Hepatocyte (in vitro differentiated cells): ENCODE measurements around the gene PRSS8. TPM values are rescaled to one million over a fixed set of nuclear protein-coding genes. Genes with fewer than 3 reads are reported as not detected.
A peak's percentile ranks its signal among the peaks of the same experiment; 100 is the strongest.

ENCODE experiments used
- DNase-seq: peaks from one replicate; pipeline ENCODE4 v3.0.0-alpha.2; 2016; ENCODE audit warnings: low spot score
- H2AFZ ChIP-seq: fragments of 200-600 bp; sonication (generic); 2 replicates; pipeline ENCODE4 v1.6.0; 2016; ENCODE audit warnings: antibody characterized with exemption, mild to moderate bottlenecking
- H3K27ac ChIP-seq: fragments of 200-600 bp; sonication (generic); 2 replicates; pipeline ENCODE4 v1.5.1; 2016; ENCODE audit warnings: mild to moderate bottlenecking
- H3K27me3 ChIP-seq: fragments of 200-600 bp; sonication (generic); 2 replicates; pipeline ENCODE4 v1.6.1; 2016
- H3K36me3 ChIP-seq: fragments of 200-600 bp; sonication (generic); replicated peaks from 2 replicates; pipeline ENCODE4 v1.5.1; 2016; ENCODE audit warnings: low read depth; ENCODE audit not compliant: insufficient read depth
- H3K4me1 ChIP-seq: fragments of 200-600 bp; sonication (generic); 2 replicates; pipeline ENCODE4 v1.5.1; 2016; ENCODE audit warnings: mild to moderate bottlenecking, moderate library complexity; ENCODE audit not compliant: insufficient read depth
- H3K4me2 ChIP-seq: fragments of 200-600 bp; sonication (generic); 2 replicates; pipeline ENCODE4 v1.6.0; 2016
- H3K4me3 ChIP-seq: fragments of 200-600 bp; sonication (generic); 2 replicates; pipeline ENCODE4 v1.5.1; 2016; ENCODE audit warnings: mild to moderate bottlenecking
- H3K79me2 ChIP-seq: fragments of 200-600 bp; sonication (generic); 2 replicates; pipeline ENCODE4 v1.6.0; 2017; ENCODE audit warnings: mild to moderate bottlenecking
- H3K9me2 ChIP-seq: fragments of 200-600 bp; sonication (generic); replicated peaks from 2 replicates; pipeline ENCODE4 v1.6.0; 2017; ENCODE audit warnings: mild to moderate bottlenecking; ENCODE audit not compliant: insufficient read depth
- H3K9me3 ChIP-seq: fragments of 200-600 bp; sonication (generic); 2 replicates; pipeline ENCODE4 v1.5.1; 2016; ENCODE audit warnings: low read depth, mild to moderate bottlenecking
- H4K20me1 ChIP-seq: fragments of 200-600 bp; sonication (generic); 2 replicates; pipeline ENCODE4 v1.6.0; 2016; ENCODE audit warnings: mild to moderate bottlenecking; ENCODE audit not compliant: insufficient read depth, poor library complexity, severe bottlenecking
- CTCF ChIP-seq: fragments of 200-600 bp; sonication (generic); IDR thresholded peaks from 2 replicates; pipeline ENCODE4 v1.5.1; 2016; ENCODE audit warnings: antibody characterized with exemption, mild to moderate bottlenecking; ENCODE audit not compliant: poor library complexity
- EZH2 ChIP-seq: fragments of 200-600 bp; sonication (generic); IDR thresholded peaks from 2 replicates; pipeline ENCODE4 v1.6.1; 2016; ENCODE audit warnings: antibody characterized with exemption, mild to moderate bottlenecking, borderline replicate concordance
- EZH2phosphoT487 ChIP-seq: fragments of 200-600 bp; sonication (generic); IDR thresholded peaks from one replicate; pipeline ENCODE4 v1.6.1; 2018; ENCODE audit warnings: antibody characterized with exemption, mild to moderate bottlenecking, low read depth, moderate library complexity; ENCODE audit not compliant: unreplicated experiment, severe bottlenecking
- WGBS: methylation state at CpG from one replicate; pipeline ENCODE4 v1.1.6; 2016; ENCODE audit warnings: low lambda C conversion rate; ENCODE audit errors: missing lambda C conversion rate; 5-methylcytosine and 5-hydroxymethylcytosine counted together
- polyA plus RNA-seq: library from polyadenylated mRNA; unstranded; fragments of >200 nt; fragmentation: Nextera tagmentation; extraction: Ambion mirVana; gene quantifications from 2 replicates; pipeline ENCODE4 v1.2.1, GENCODE V29; 2016
- total RNA-seq: library from RNA; depleted of rRNA; stranded (reverse); fragments of >200 nt; gene quantifications from 2 replicates; pipeline ENCODE4 v1.2.3, GENCODE V29; 2014

PRSS8 gene
- total and polyA plus RNA-seq, 2 experiments from 2014 or later: 155 to 320 TPM

DNA sequence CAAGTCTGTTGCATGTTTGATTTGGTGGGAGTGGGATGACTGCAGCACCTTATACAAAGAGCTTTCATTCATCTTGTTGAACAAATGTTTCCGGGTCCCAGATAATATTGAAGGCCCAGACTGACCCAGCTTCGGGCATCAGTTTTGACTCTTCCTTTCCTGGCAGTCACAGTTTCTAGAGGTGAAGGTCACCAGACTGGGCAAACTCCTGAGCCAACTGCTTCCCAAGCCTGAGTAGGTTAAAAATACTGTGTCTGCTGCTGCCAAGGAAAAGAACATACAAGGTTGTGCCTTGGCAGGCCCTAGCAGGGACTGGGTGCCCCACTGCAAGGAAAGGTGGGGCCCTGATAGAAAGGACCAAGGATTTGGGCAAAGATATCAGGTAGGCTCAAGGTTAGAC lies 22.8 kb downstream of the PRSS8 start:
- H3K27ac ChIP-seq: no peak overlapping the region
- no peak for TF ChIP-seq EZH2phosphoT487
- no peak for TF ChIP-seq EZH2
- TF ChIP-seq CTCF: no peak
- H3K4me3 ChIP-seq: no peak overlapping the region
- no peak overlapping the region for H3K4me2 ChIP-seq
- no peak for DNase-seq
- WGBS: 97% methylated on average over 2 of the region's 2 CpGs
- H2AFZ ChIP-seq: no peak overlapping the region
- H3K9me2 ChIP-seq: no peaks in the 10 kb centered on the region
- H3K9me3 ChIP-seq: no peaks in the 10 kb centered on the region
- H3K36me3 ChIP-seq: no peaks in the 10 kb centered on the region
- peaks cover 8% of the 10 kb centered on the region for H3K4me1 ChIP-seq
- peaks cover 20% of the 10 kb centered on the region for H3K79me2 ChIP-seq
- no peaks in the 10 kb centered on the region for H4K20me1 ChIP-seq
- H3K27me3 ChIP-seq: no peaks in the 10 kb centered on the region

DNA sequence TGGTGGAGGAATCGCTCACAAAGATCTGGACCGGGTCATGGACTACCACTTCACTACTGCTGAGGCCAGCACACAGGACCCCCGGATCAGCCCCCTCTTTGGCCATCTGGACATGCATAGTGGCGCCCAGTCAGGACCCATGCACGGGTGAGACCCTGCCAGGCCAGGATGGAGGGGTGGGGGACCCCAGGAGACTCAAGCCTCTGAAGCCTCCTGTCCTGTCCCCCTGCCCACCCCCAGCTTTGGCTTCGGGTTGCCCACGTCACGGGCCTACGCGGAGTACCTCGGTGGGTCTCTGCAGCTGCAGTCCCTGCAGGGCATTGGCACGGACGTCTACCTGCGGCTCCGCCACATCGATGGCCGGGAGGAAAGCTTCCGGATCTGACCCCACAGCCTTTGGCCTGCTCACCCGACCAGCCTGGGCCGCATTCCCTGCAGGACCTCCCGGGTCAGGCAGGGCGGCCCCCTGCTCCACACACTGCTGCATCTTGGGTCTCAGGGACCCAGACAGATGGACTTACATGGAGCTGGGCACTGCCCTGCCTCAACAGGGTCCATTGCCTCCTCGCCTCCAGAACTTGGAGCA lies 23.6 kb downstream of the PRSS8 start:
- H3K27ac ChIP-seq: no peak overlapping the region
- H3K9me3 ChIP-seq: no peaks in the 10 kb centered on the region
- H3K9me2 ChIP-seq: no peaks in the 10 kb centered on the region
- H3K36me3 ChIP-seq: no peaks in the 10 kb centered on the region
- no peak for TF ChIP-seq EZH2
- no peak for TF ChIP-seq CTCF
- TF ChIP-seq EZH2phosphoT487: no peak
- H3K4me3 ChIP-seq: no peak overlapping the region
- WGBS: over 99% methylated on average over 23 of the region's 23 CpGs
- H3K4me2 ChIP-seq: no peak overlapping the region
- no peaks in the 10 kb centered on the region for H3K27me3 ChIP-seq
- H2AFZ ChIP-seq: no peak overlapping the region
- peaks cover 20% of the 10 kb centered on the region for H3K79me2 ChIP-seq
- peak; percentile 5 for DNase-seq
- peaks cover 8% of the 10 kb centered on the region for H3K4me1 ChIP-seq
- H4K20me1 ChIP-seq: no peaks in the 10 kb centered on the region

GRCh38 chr16:31110106-31111034 lies 25.2 kb downstream of the PRSS8 start:
- no peak overlapping the region for H3K27ac ChIP-seq

More at GRCh38 chr16:31110106-31111034, 25.2 kb downstream of the PRSS8 start:
- Histone ChIP-seq H3K79me2 (peaks cover 12% of the 10 kb centered on the region), H3K27me3 (no peaks in the 10 kb centered on the region), H4K20me1 (no peaks in the 10 kb centered on the region), H3K4me3 (no peak overlapping the region), H3K36me3 (no peaks in the 10 kb centered on the region), H3K9me2 (no peaks in the 10 kb centered on the region), H2AFZ (no peak overlapping the region), H3K4me1 (peaks cover 10% of the 10 kb centered on the region), H3K9me3 (no peaks in the 10 kb centered on the region), H3K4me2 (no peak overlapping the region)
- 95% methylated on average over 23 of the region's 26 CpGs for WGBS
- no peak for DNase-seq
- TF ChIP-seq CTCF: no peak
- no peak for TF ChIP-seq EZH2
- no peak for TF ChIP-seq EZH2phosphoT487
